ENCODE data around the gene GUCA2A. TPM values are rescaled to one million over a fixed set of nuclear protein-coding genes. Genes with fewer than 3 reads are reported as not detected.

The GUCA2A gene
- total and polyA plus RNA-seq, 2 donors from 2014 or later, result not detected

- H3K4me1 ChIP-seq (ENCODE audit: control insufficient read depth in 2 of 3, insufficient read depth in 2 of 3, low read depth in 1 of 3, low read length in 3 of 3), result peaks cover 0 to 5% (median 0%) of the 10 kb centered on the region in 3 donors
- peaks cover 3% of the 10 kb centered on the region for H3K27me3 ChIP-seq (ENCODE audit: control insufficient read depth, insufficient read depth, low read length)
- DNase-seq (no peak), FAIRE-seq (no peak)
- H3K36me3 ChIP-seq (ENCODE audit: control insufficient read depth in 2 of 3, insufficient read depth in 3 of 3, low read length in 3 of 3), result no peaks in the 10 kb centered on the region
- no peak overlapping the region for H3K4me3 ChIP-seq (ENCODE audit: low read length in 3 of 3)
- no peak overlapping the region for H3K27ac ChIP-seq (ENCODE audit: low read depth in 2 of 2, low read length in 2 of 2)
- no peak for TF ChIP-seq CTCF (IDR thresholded peaks at IDR 0.05; ENCODE audit: borderline replicate concordance, extremely low read depth, insufficient read depth)
- intact Hi-C loops (cut with DNase I), result no loop called here
- no peak overlapping the region for H3K9ac ChIP-seq (ENCODE audit: low read length in 3 of 3)
- no peaks in the 10 kb centered on the region for H3K9me3 ChIP-seq (ENCODE audit: control insufficient read depth in 2 of 3, insufficient read depth in 1 of 3, low read length in 3 of 3)
These were observed 21.5 kb downstream of the GUCA2A start for GRCh38 chr1:42142894-42143675.

GRCh38 chr1:42141978-42142377 lies 22.6 kb downstream of the GUCA2A start:
- no peaks in the 10 kb centered on the region for H3K36me3 ChIP-seq (ENCODE audit: control insufficient read depth in 2 of 3, insufficient read depth in 3 of 3, low read length in 3 of 3)
- peaks cover 3% of the 10 kb centered on the region for H3K27me3 ChIP-seq (ENCODE audit: control insufficient read depth, insufficient read depth, low read length)
- H3K9ac ChIP-seq (ENCODE audit: low read length in 3 of 3), result no peak overlapping the region
- H3K27ac ChIP-seq (ENCODE audit: low read depth in 2 of 2, low read length in 2 of 2), result no peak overlapping the region
- H3K4me1 ChIP-seq (ENCODE audit: control insufficient read depth in 2 of 3, insufficient read depth in 2 of 3, low read depth in 1 of 3, low read length in 3 of 3), result peaks cover 0 to 5% (median 0%) of the 10 kb centered on the region in 3 donors
- DNase-seq, result no peak
- intact Hi-C loops (cut with DNase I), result no loop called here
- no peak overlapping the region for H3K4me3 ChIP-seq (ENCODE audit: low read length in 3 of 3)
- TF ChIP-seq CTCF (IDR thresholded peaks at IDR 0.05; ENCODE audit: borderline replicate concordance, extremely low read depth, insufficient read depth), result no peak
- no peaks in the 10 kb centered on the region for H3K9me3 ChIP-seq (ENCODE audit: control insufficient read depth in 2 of 3, insufficient read depth in 1 of 3, low read length in 3 of 3)
- FAIRE-seq, result no peak

GRCh38 chr1:42140191-42140590 lies 24.4 kb downstream of the GUCA2A start:
- no peak overlapping the region for H3K4me3 ChIP-seq (ENCODE audit: low read length in 3 of 3)
- intact Hi-C loops (cut with DNase I), result no loop called here
- no peaks in the 10 kb centered on the region for H3K27me3 ChIP-seq (ENCODE audit: control insufficient read depth, insufficient read depth, low read length)
- DNase-seq (no peak), FAIRE-seq (no peak)
- TF ChIP-seq CTCF (IDR thresholded peaks at IDR 0.05; ENCODE audit: borderline replicate concordance, extremely low read depth, insufficient read depth), result no peak
- H3K27ac ChIP-seq (ENCODE audit: low read depth in 2 of 2, low read length in 2 of 2), result no peak overlapping the region
- no peaks in the 10 kb centered on the region for H3K9me3 ChIP-seq (ENCODE audit: control insufficient read depth in 2 of 3, insufficient read depth in 1 of 3, low read length in 3 of 3)
- no peaks in the 10 kb centered on the region for H3K36me3 ChIP-seq (ENCODE audit: control insufficient read depth in 2 of 3, insufficient read depth in 3 of 3, low read length in 3 of 3)
- H3K9ac ChIP-seq (ENCODE audit: low read length in 3 of 3), result no peak overlapping the region
- H3K4me1 ChIP-seq (ENCODE audit: control insufficient read depth in 2 of 3, insufficient read depth in 2 of 3, low read depth in 1 of 3, low read length in 3 of 3), result no peaks in the 10 kb centered on the region

All from kidney (tissue), 14 donors.